Stimulated activated CD8-positive, alpha-beta memory T cell treated with anti-CD3 and anti-CD28 coated beads, Interleukin-2, amount 100 ng/mL, for 1 hour (primary cell): Measurements from ENCODE around the gene EPHA1.

ENCODE experiments used
- DNase-seq, 2 donors: peaks; one replicate each; pipeline ENCODE4 v3.0.0-alpha.2; 2020; ENCODE audit warnings: low read depth in 2 of 2

EPHA1 gene

GRCh38 chr7:143389316-143390103, 19.1 kb downstream of the EPHA1 start:
- no peak for DNase-seq

GRCh38 chr7:143388491-143389101, 20.1 kb downstream of the EPHA1 start:
- DNase-seq = no peak

GRCh38 chr7:143388051-143388450, 20.6 kb downstream of the EPHA1 start:
- DNase-seq = no peak

- DNase-seq = no peak
Measured at GRCh38 chr7:143387156-143387975, 21.3 kb downstream of the EPHA1 start.

GRCh38 chr7:143385891-143386781, 22.5 kb downstream of the EPHA1 start:
- DNase-seq = no peak

GRCh38 chr7:143384661-143385631, 23.7 kb downstream of the EPHA1 start:
- no peak for DNase-seq

- no peak for DNase-seq
Measured at GRCh38 chr7:143384148-143384547, 24.5 kb downstream of the EPHA1 start.

- no peak for DNase-seq
Measured at GRCh38 chr7:143383642-143383957, 25.1 kb downstream of the EPHA1 start.

- DNase-seq = no peak
Measured at GRCh38 chr7:143382791-143383641, 25.6 kb downstream of the EPHA1 start.

- no peak for DNase-seq
Measured at GRCh38 chr7:143382126-143382790, 26.4 kb downstream of the EPHA1 start.

GRCh38 chr7:143381427-143382125, 27.1 kb downstream of the EPHA1 start:
- DNase-seq = no peak

- DNase-seq = peak; percentile 71 to 77
Measured at GRCh38 chr7:143380646-143381426, 27.8 kb downstream of the EPHA1 start, which contains the start of gene ZYX. Gene ZYX, plus strand, starts transcription at chr7:143381345. Its CDS starts 227 bp downstream, at chr7:143381572.

GRCh38 chr7:143380260-143380645, 28.4 kb downstream of the EPHA1 start:
- peak; percentile 79 to 83 for DNase-seq

- no peak for DNase-seq
Measured at GRCh38 chr7:143379611-143380259, 28.9 kb downstream of the EPHA1 start.

- DNase-seq = no peak
Measured at GRCh38 chr7:143376396-143376795, 32.3 kb downstream of the EPHA1 start.

- DNase-seq = no peak
Measured at GRCh38 chr7:143375298-143376034, 33.2 kb downstream of the EPHA1 start.
